Posterior vena cava (tissue), 2 donors: ENCODE data around the gene TCAF1. TPM values are rescaled to one million over a fixed set of nuclear protein-coding genes. Genes with fewer than 3 reads are reported as not detected.
"Not testable (repeated sequence)": the region's sequence is repeated elsewhere in the genome, so short reads cannot be mapped to it uniquely, and the experiment has no call there.

Source experiments
- DNase-seq: peaks from one replicate; pipeline ENCODE4 v3.0.0-alpha.2; 2020; ENCODE audit warnings: low spot score
- intact Hi-C, 2 donors: fragments of 100-400 bp; cut with DNase I; formaldehyde crosslinking; loops; one replicate each; pipeline versions ENCODE4 v1.14.1 to v1.14.2; 2022 to 2023
- total RNA-seq, 2 donors: library from RNA; stranded (reverse); fragmentation: NEBNext Ultra II Directional; extraction: Animal tissue kit (Norgen Biotek cat#: 25700); gene quantifications; one replicate each; pipeline ENCODE4 v1.2.1, GENCODE V29; 2021
- donor health status: DM: yes; HTN: yes; CAD: no.
- donor health status: DM: yes; HTN: yes; CAD: no.

TCAF1 gene
- total RNA-seq, 2 donors from 2014 or later, result 33.9 to 36.1 TPM

DNA sequence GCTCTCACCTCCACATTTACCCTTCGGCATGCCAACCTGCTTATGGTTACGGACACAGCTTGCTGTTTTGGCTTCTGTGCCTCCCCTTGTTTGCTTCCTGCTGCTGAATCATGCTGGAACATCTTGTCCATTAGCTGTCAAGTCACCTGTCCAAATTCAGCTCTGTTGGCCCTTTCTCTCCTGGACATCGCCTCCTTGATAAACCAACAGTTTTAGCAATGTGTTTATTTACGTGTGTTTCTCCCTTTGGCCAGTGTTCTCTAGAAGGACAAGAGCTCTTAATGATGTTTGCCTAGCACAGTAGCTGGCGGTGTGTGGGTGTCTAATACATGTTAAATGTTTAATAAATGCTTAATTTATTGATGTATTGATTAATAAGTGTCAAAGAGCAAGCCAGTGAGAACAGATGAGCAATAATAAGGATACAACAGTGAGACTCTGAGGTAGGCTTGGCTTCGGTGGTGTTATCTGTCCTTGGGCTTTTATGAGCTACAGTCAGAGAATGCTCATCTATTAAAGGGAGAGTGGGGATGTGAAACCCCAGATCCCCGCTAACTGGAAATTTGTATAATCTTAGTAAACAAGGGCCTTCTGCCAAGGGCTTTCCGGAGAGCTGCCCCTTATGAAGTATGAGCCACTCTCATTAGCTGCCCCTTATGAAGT lies 85.4 kb downstream of the TCAF1 start:
- DNase-seq, intact Hi-C loops: not testable (repeated sequence)

DNA sequence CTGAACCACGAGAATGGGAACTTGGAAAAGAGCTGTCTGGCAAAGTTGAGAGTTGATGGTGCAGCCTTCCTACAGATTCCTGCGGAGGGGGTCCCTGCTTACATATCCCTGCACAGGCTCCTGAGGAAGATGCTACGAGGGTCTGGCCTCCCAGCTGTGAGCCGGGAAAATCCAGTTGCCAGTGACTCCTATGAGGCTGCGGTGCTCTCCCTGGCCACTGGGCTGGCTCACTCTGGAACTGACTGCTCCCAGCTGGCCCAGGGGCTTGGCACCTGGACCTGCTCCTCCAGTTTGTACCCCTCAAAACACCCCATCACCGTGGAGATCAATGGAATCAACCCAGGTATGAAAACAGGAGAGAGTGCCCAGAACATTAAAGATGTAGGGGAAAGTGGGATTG lies 91.3 kb downstream of the TCAF1 start:
- intact Hi-C loops, DNase-seq: not testable (repeated sequence)

DNA sequence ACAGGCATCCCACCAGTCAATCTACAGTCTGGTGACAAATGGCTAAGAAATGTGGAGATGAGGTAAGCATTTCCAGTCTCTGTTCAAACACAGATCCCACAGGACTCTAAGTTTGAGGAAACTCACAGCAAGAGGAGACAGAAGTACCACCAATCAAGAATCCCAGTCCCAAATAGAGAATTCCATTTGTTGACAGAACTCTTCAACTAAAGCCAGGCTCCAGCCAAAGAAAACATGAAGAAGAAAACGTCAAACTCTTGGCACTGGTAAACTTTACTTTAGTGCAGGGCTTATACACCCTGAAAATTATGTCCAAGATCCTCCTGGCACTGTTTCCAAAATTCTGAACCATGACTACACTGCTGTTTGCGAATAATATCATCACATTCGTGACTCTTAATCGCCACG lies 95.3 kb downstream of the TCAF1 start:
- DNase-seq, result not testable (repeated sequence)

More for the DNA sequence above, 95.3 kb downstream of the TCAF1 start:
- intact Hi-C loops, result not testable (repeated sequence)

Other genes with a start within 250 kb of the TCAF1 start
- under 1 TPM; 0.57 to 0.69 TPM for gene CTAGE6, start 144.5 kb downstream of the TCAF1 start, total RNA-seq
- not detected for gene OR2F2, start 33.1 kb upstream of the TCAF1 start, total RNA-seq
- gene OR2F1, start 52.7 kb upstream of the TCAF1 start, total RNA-seq, result not detected
- gene OR6B1, start 98.1 kb upstream of the TCAF1 start, total RNA-seq, result not detected
- not detected for gene OR2A5, start 146.8 kb upstream of the TCAF1 start, total RNA-seq
- not detected for gene OR2A25, start 167.6 kb upstream of the TCAF1 start, total RNA-seq
- gene OR2A12, start 184.1 kb upstream of the TCAF1 start, total RNA-seq, result not detected
- gene OR2A2, start 207.4 kb upstream of the TCAF1 start, total RNA-seq, result not detected
- not detected for gene OR2A14, start 221.0 kb upstream of the TCAF1 start, total RNA-seq